GM19397 (cell line): ENCODE results near the gene FOXR2.
A peak's percentile ranks its signal among the peaks of the same experiment; 100 is the strongest.

Source experiments
- ATAC-seq: cut with Tn5 transposase; IDR thresholded peaks from one replicate; pipeline ENCODE4 v1.9.1; 2021; ENCODE audit warnings: mild to moderate bottlenecking, moderate library complexity; ENCODE audit not compliant: unreplicated experiment

FOXR2 gene

GRCh38 chrX:55623100-55623499 is at the start of gene FOXR2:
Gene FOXR2 (plus strand): TSS chrX:55623400. CDS start chrX:55623712, 312 bp downstream.
- no peak for ATAC-seq

- no peak for ATAC-seq
These were observed 44.1 kb upstream of the FOXR2 start for GRCh38 chrX:55579115-55579514.

- ATAC-seq: no peak
These were observed 40.8 kb upstream of the FOXR2 start for GRCh38 chrX:55582447-55582846.

GRCh38 chrX:55593296-55593695 is 29.9 kb upstream of the FOXR2 start:
- no peak for ATAC-seq

GRCh38 chrX:55593756-55594257 is 29.4 kb upstream of the FOXR2 start:
- no peak for ATAC-seq

- ATAC-seq: no peak
These were observed 24.9 kb upstream of the FOXR2 start for GRCh38 chrX:55598333-55598732.

- no peak for ATAC-seq
These were observed 3.7 kb upstream of the FOXR2 start for GRCh38 chrX:55619547-55619946.

- ATAC-seq: no peak
These were observed 1.2 kb downstream of the FOXR2 start for GRCh38 chrX:55624403-55624802.

GRCh38 chrX:55636109-55636508 is 12.9 kb downstream of the FOXR2 start:
- ATAC-seq: no peak

GRCh38 chrX:55638933-55639332 is 15.7 kb downstream of the FOXR2 start:
- peak; percentile 59 for ATAC-seq

- peak; percentile 69 for ATAC-seq
These were observed 17.7 kb downstream of the FOXR2 start for GRCh38 chrX:55640854-55641253.

GRCh38 chrX:55648434-55648833 is 25.2 kb downstream of the FOXR2 start:
- ATAC-seq: peak; percentile 65

- no peak for ATAC-seq
These were observed 36.7 kb downstream of the FOXR2 start for GRCh38 chrX:55659931-55660330.

- no peak for ATAC-seq
These were observed 40.4 kb downstream of the FOXR2 start for GRCh38 chrX:55663584-55663983.

- ATAC-seq: no peak
These were observed 44.9 kb downstream of the FOXR2 start for GRCh38 chrX:55668084-55668483.
